Inferior parietal cortex (tissue), 1 donor: ENCODE data around the gene DIPK1A.

Source experiments
- DNase-seq: peaks from one replicate; pipeline ENCODE4 v3.0.0-alpha.2; 2016; ENCODE audit errors: extremely low spot score

The DIPK1A gene

DNA sequence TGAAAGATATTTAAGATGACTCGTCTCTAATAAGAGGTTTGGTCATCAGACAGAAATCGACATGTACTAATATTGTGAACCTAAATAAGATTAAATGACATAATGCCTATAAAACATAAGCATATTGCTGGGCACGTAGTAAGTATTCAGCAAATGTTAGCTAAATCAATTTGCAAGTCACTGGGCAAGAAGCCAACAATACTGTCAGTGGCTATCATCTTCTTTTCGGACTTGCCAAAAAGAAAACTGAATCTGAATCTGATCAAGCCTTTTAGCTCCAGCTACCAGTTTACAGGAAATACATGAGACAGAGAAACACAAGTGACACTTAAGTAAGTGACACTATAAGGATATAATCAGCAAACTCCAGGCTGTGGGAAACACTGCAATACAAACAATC is 83.5 kb downstream of the DIPK1A start:
- peak; percentile 68 for DNase-seq

- DNase-seq: peak; percentile 68
Observed at GRCh38 chr1:92877081-92877711, 84.1 kb downstream of the DIPK1A start.

- DNase-seq: peak; percentile 53
Observed at GRCh38 chr1:92876351-92876750, 84.9 kb downstream of the DIPK1A start.

DNA sequence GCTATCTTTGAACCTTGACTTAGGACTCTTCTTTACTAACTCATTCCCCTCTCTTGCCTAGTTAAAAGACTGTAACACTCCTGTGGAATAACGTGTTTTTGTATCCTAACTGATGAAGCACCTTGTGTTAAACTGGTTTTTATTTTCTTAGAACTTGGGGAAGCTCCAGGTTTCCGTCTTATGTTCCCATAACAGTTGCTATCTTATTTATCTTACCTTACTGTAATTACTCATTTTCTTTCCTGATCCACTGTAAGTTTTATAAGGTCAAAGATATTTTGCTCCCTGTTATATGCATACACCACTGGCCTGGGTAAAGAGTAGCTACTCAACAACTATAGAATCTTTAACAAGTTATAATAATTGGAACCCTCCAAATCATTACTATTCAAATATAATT is 86.3 kb downstream of the DIPK1A start:
- DNase-seq: no peak

GRCh38 chr1:92872719-92873118 is 88.5 kb downstream of the DIPK1A start:
- DNase-seq: no peak

DNA sequence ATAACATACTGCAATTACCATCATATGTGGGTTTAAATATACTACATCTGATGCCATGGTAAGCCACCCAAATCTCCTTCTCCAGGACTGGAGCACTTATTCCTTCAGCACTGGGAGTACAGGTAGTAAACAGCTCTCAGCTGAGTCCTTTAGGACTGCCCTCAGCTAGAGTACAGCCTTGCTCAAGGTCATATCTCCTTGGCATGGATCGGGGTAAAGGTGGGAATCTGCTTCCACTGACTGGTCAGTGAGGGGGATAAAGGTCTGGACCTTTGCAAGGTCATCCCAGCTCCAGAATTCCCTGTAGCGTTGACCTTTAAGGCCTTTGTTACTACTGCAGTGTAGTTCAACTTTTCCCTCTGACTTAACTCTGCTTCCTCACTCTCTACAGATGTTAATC is 90.7 kb downstream of the DIPK1A start:
- DNase-seq: no peak

DNA sequence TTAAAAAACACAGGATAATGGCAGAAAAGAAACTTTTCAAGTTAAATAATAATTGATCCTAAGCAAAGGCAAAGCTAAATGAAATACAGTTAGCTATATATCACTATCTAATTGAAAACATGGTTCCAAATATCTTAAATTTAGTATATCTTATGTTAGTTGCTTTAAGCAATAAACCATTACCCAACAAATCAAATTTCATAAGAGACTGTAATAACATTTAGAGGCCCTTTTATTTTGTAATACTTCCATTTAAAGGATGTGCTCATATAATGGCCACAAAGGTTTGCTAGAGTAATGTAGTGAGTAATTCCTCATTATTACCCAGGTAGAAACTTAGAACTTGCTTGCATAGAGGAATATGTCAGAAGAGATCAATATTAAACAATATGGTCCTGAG is 97.1 kb downstream of the DIPK1A start:
- no peak for DNase-seq

DNA sequence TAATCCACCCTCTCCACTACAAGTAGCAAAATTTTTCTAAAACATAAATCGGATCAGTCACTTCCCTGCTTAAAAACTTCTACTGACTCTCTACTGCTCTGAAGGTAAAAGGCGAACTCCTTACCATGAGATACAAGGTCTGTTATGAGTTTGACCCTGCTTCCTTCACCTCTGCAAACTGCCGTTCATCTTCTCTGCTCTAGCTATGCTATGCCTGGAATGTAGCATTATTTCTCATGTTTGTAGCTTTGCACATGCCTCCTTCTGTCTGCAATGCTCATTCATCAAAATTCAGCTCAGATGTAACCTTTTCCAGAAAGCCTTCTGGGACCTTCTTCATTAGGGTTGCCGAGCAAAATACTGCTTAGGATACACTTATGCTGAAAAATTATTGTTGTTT is 98.7 kb downstream of the DIPK1A start:
- no peak for DNase-seq

DNA sequence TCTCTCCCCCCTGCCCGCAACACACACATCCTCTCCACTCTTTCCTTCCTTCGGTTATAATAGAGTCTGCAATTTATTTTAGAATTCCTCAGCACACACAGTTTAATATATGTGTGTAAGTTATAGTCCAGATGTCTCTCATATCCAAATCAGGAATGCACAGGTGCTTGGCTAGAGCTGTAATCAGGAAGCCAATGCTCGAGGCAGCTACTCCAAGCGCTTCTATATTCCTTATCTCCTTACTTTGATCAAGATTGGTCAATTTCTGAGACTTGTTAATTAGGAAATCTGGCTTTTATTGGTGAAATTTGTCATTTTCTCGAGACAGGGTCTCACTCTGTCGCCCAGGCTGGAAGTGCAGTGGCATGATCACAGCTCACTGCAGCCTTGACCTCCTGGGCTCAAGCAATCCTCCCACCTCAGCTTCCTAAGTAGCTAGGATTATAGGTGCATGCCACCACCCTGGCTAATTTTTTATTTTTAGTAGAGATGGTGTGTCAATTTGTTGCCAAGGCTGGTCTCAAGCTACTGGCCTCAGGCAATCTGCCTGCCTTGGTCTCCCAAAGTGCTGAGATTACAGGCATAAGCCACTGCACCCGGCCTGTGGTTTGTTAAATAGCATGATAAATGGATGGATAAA is 101.7 kb downstream of the DIPK1A start:
- DNase-seq: peak; percentile 53

- peak; percentile 98 for DNase-seq
Observed at GRCh38 chr1:92858564-92859399, 102.5 kb downstream of the DIPK1A start.

GRCh38 chr1:92857817-92858216 is 103.4 kb downstream of the DIPK1A start:
- DNase-seq: no peak

- no peak for DNase-seq
Observed at GRCh38 chr1:92855236-92855635, 106.0 kb downstream of the DIPK1A start.

GRCh38 chr1:92854101-92854785 is 107.0 kb downstream of the DIPK1A start:
- no peak for DNase-seq

GRCh38 chr1:92853299-92853698 is 108.0 kb downstream of the DIPK1A start:
- no peak for DNase-seq

DNA sequence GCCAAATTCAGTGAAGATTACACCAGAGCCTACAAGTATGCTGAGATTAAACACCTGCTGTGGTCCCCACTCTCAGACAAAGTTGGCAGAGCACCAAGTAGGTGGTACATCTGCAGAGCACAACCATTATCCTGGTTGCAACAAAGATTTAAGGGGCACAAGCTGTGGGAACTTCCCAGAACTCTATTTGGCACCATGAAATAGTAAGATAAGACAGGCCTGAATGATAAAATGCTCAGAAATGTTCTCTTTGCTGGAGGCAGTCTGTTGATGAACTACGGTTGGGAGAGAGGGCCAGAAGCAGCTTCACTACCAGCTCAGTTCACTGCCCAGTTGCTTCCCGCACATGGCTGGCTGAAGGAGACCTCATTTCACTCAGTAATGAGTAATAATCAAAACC is 109.5 kb downstream of the DIPK1A start:
- DNase-seq: no peak

GRCh38 chr1:92850019-92850418 is 111.2 kb downstream of the DIPK1A start:
- DNase-seq: no peak

GRCh38 chr1:92848201-92848600 is 113.1 kb downstream of the DIPK1A start:
- DNase-seq: no peak

DNA sequence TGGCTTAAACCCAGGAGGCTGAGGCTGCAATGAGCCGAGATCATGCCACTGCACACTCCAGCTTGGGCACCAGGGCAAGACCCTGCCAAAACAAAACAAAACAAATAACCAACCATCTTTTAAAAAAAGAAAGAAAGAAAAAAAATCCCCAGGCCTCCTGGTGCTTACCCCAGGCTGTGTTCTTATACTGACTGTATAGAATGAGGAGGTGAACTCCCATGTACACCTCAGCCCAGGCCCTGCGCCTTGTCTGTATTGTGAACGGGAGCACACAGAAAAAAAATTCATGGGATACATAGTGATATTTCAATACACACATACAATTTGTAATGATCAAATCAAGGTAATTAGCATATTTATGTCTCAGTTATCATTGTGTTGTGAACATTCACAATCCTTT is 115.4 kb downstream of the DIPK1A start:
- no peak for DNase-seq

- DNase-seq: no peak
Observed at GRCh38 chr1:92844439-92844838, 116.8 kb downstream of the DIPK1A start.

GRCh38 chr1:92843429-92844352 is 117.6 kb downstream of the DIPK1A start:
- DNase-seq: no peak

- DNase-seq: no peak
Observed at GRCh38 chr1:92843046-92843423, 118.2 kb downstream of the DIPK1A start.
